TTC549 (cell line): ENCODE results near the gene NTRK3.

Source experiments
- FAIRE-seq: peaks from 2 replicates; lab custom pipeline; 2012; peaks lifted over from hg19 to GRCh38; lab: Jason Lieb, UNC

Gene NTRK3

GRCh38 chr15:88028024-88028423 lies 228.5 kb downstream of the NTRK3 start:
- FAIRE-seq = no peak

- no peak for FAIRE-seq
Observed at GRCh38 chr15:88023914-88024313, 232.6 kb downstream of the NTRK3 start.

- no peak for FAIRE-seq
Observed at GRCh38 chr15:88022716-88023115, 233.8 kb downstream of the NTRK3 start.

- FAIRE-seq = no peak
Observed at GRCh38 chr15:88021601-88022000, 234.9 kb downstream of the NTRK3 start.

GRCh38 chr15:88020806-88021205 lies 235.7 kb downstream of the NTRK3 start:
- no peak for FAIRE-seq

GRCh38 chr15:88019656-88020055 lies 236.9 kb downstream of the NTRK3 start:
- no peak for FAIRE-seq

- no peak for FAIRE-seq
Observed at GRCh38 chr15:88018869-88019641, 237.5 kb downstream of the NTRK3 start.

GRCh38 chr15:88017753-88018152 lies 238.8 kb downstream of the NTRK3 start:
- FAIRE-seq = no peak

- FAIRE-seq = no peak
Observed at GRCh38 chr15:88016406-88016805, 240.1 kb downstream of the NTRK3 start.

GRCh38 chr15:88015228-88015860 lies 241.2 kb downstream of the NTRK3 start:
- no peak for FAIRE-seq

GRCh38 chr15:88014454-88015160 lies 241.9 kb downstream of the NTRK3 start:
- FAIRE-seq = no peak

GRCh38 chr15:88013111-88013510 lies 243.4 kb downstream of the NTRK3 start:
- no peak for FAIRE-seq

- FAIRE-seq = no peak
Observed at GRCh38 chr15:88012688-88013087, 243.9 kb downstream of the NTRK3 start.

- no peak for FAIRE-seq
Observed at GRCh38 chr15:88012233-88012632, 244.3 kb downstream of the NTRK3 start.

- FAIRE-seq = no peak
Observed at GRCh38 chr15:88011533-88011932, 245.0 kb downstream of the NTRK3 start.

GRCh38 chr15:88006146-88006545 lies 250.4 kb downstream of the NTRK3 start:
- no peak for FAIRE-seq

GRCh38 chr15:88004399-88004798 lies 252.1 kb downstream of the NTRK3 start:
- no peak for FAIRE-seq

- FAIRE-seq = no peak
Observed at GRCh38 chr15:88003541-88004327, 252.8 kb downstream of the NTRK3 start.

GRCh38 chr15:88002706-88003105 lies 253.8 kb downstream of the NTRK3 start:
- no peak for FAIRE-seq

- no peak for FAIRE-seq
Observed at GRCh38 chr15:87998630-87999029, 257.9 kb downstream of the NTRK3 start.

- no peak for FAIRE-seq
Observed at GRCh38 chr15:87986776-87987175, 269.8 kb downstream of the NTRK3 start.

- no peak for FAIRE-seq
Observed at GRCh38 chr15:87985451-87985850, 271.1 kb downstream of the NTRK3 start.

- no peak for FAIRE-seq
Observed at GRCh38 chr15:87981969-87982368, 274.6 kb downstream of the NTRK3 start.
